ENCODE data around the gene GPR85.
"Not testable (repeated sequence)": the region's sequence is repeated elsewhere in the genome, so short reads cannot be mapped to it uniquely, and the experiment has no call there.

GPR85 gene

GRCh38 chr7:113086431-113086888, at the start of gene GPR85:
TSS of gene GPR85 (minus strand) at chr7:113086827. CDS start at chr7:113084721, 2,106 bp downstream.
- DNase-seq (ENCODE audit: low read depth in 1 of 2, low spot score in 1 of 2), result no peak

- DNase-seq (ENCODE audit: low read depth in 1 of 2, low spot score in 1 of 2), result no peak
Observed at GRCh38 chr7:113134025-113134424, 47.4 kb upstream of the GPR85 start.

- DNase-seq (ENCODE audit: low read depth in 1 of 2, low spot score in 1 of 2), result no peak
Observed at GRCh38 chr7:113131367-113131766, 44.7 kb upstream of the GPR85 start.

- DNase-seq (ENCODE audit: low read depth in 1 of 2, low spot score in 1 of 2), result no peak
Observed at GRCh38 chr7:113128031-113128430, 41.4 kb upstream of the GPR85 start.

GRCh38 chr7:113125728-113126127, 39.1 kb upstream of the GPR85 start:
- no peak for DNase-seq (ENCODE audit: low read depth in 1 of 2, low spot score in 1 of 2)

GRCh38 chr7:113122744-113123143, 36.1 kb upstream of the GPR85 start:
- DNase-seq (ENCODE audit: low read depth in 1 of 2, low spot score in 1 of 2), result no peak

GRCh38 chr7:113120647-113121046, 34.0 kb upstream of the GPR85 start:
- no peak for DNase-seq (ENCODE audit: low read depth in 1 of 2, low spot score in 1 of 2)

GRCh38 chr7:113119429-113119828, 32.8 kb upstream of the GPR85 start:
- no peak for DNase-seq (ENCODE audit: low read depth in 1 of 2, low spot score in 1 of 2)

- DNase-seq (ENCODE audit: low read depth in 1 of 2, low spot score in 1 of 2), result peak; percentile 71 to 86
Observed at GRCh38 chr7:113118074-113118959, 31.7 kb upstream of the GPR85 start, which contains the start of gene SMIM30. TSS of gene SMIM30 (minus strand) at chr7:113118554. CDS start at chr7:113117578, 976 bp downstream.

GRCh38 chr7:113117374-113117774, 30.7 kb upstream of the GPR85 start:
- DNase-seq (ENCODE audit: low read depth in 1 of 2, low spot score in 1 of 2), result not testable (repeated sequence)

GRCh38 chr7:113113912-113114311, 27.3 kb upstream of the GPR85 start:
- no peak for DNase-seq (ENCODE audit: low read depth in 1 of 2, low spot score in 1 of 2)

- DNase-seq (ENCODE audit: low read depth in 1 of 2, low spot score in 1 of 2), result no peak
Observed at GRCh38 chr7:113109718-113110117, 23.1 kb upstream of the GPR85 start.

- no peak for DNase-seq (ENCODE audit: low read depth in 1 of 2, low spot score in 1 of 2)
Observed at GRCh38 chr7:113100121-113100603, 13.5 kb upstream of the GPR85 start.

GRCh38 chr7:113099284-113099919, 12.8 kb upstream of the GPR85 start:
- DNase-seq (ENCODE audit: low read depth in 1 of 2, low spot score in 1 of 2), result no peak

- no peak for DNase-seq (ENCODE audit: low read depth in 1 of 2, low spot score in 1 of 2)
Observed at GRCh38 chr7:113094517-113095249, 8.1 kb upstream of the GPR85 start.

- DNase-seq (ENCODE audit: low read depth in 1 of 2, low spot score in 1 of 2), result no peak
Observed at GRCh38 chr7:113093561-113093960, 6.9 kb upstream of the GPR85 start.

- no peak for DNase-seq (ENCODE audit: low read depth in 1 of 2, low spot score in 1 of 2)
Observed at GRCh38 chr7:113092762-113093161, 6.1 kb upstream of the GPR85 start.

- no peak for DNase-seq (ENCODE audit: low read depth in 1 of 2, low spot score in 1 of 2)
Observed at GRCh38 chr7:113087071-113087998, 708 bp upstream of the GPR85 start.

GRCh38 chr7:113085781-113086390, 741 bp downstream of the GPR85 start:
- no peak for DNase-seq (ENCODE audit: low read depth in 1 of 2, low spot score in 1 of 2)

Data from activated CD4-positive, alpha-beta T cell treated with anti-CD3 and anti-CD28 coated beads, Interleukin-2, amount 50 U/mL, for 24 hours (primary cell).